Ovary (tissue), 3 donors: ENCODE data around the gene SPTY2D1.

ENCODE experiments used
- CTCF ChIP-seq, 3 donors: fragments of 450-650 bp in 2 of 3; fragments of 200-600 bp in 1 of 3; IDR thresholded peaks; one replicate each; pipeline versions ENCODE4 v1.5.1 to v1.8.0; 2016 to 2022; ENCODE audit warnings: antibody characterized with exemption in 3 of 3, mild to moderate bottlenecking in 1 of 3
- EP300 ChIP-seq: sonication (generic); formaldehyde crosslinking; IDR thresholded peaks from one replicate; pipeline ENCODE4 v1.6.1; 2017; ENCODE audit warnings: antibody characterized with exemption
- donor health status: DM: no; HTN: no; CAD: no.

GRCh38 chr11:18641677-18642076, 7.5 kb upstream of the SPTY2D1 start:
- TF ChIP-seq EP300 (no peak), CTCF (IDR thresholded peaks at IDR 0.05) (no peak)
